K562 (cell line): Measurements from ENCODE around the gene CPHXL2. TPM values are rescaled to one million over a fixed set of nuclear protein-coding genes. Genes with fewer than 3 reads are reported as not detected.

Experiments
- ADNP ChIP-seq: fragments of 200-800 bp; sonication (Bioruptor generic); IDR thresholded peaks from 2 replicates; pipeline ENCODE4 v1.6.1; 2016; ENCODE audit warnings: missing genetic modification characterization, missing compliant biosample characterization
- BRCA1 ChIP-seq, 2 experiments: fragments of 450-650 bp in 1 of 2; sonication (generic) in 1 of 2; formaldehyde crosslinking in 1 of 2; IDR thresholded peaks; 2 replicates each; pipeline versions ENCODE4 v1.5.0 to v1.6.1; 2017 to 2020; ENCODE audit warnings: mild to moderate bottlenecking in 1 of 2, missing genetic modification reagents in 1 of 2
- CEBPB ChIP-seq: fragments of 450-650 bp; IDR thresholded peaks from 2 replicates; pipeline ENCODE4 v1.6.1; 2016; ENCODE audit warnings: missing genetic modification characterization, missing compliant biosample characterization
- ERF ChIP-seq: fragments of 450-650 bp; formaldehyde crosslinking; IDR thresholded peaks from 2 replicates; pipeline ENCODE4 v1.4.0; 2020; ENCODE audit warnings: mild to moderate bottlenecking, mixed read lengths
- FUS ChIP-seq: fragments of 200-400 bp; formaldehyde crosslinking; optimal IDR thresholded peaks from 2 replicates; pipeline ENCODE3; 2017; ENCODE audit warnings: low read depth, low read length
- HEY1 ChIP-seq: fragments of 250-450 bp; sonication (Bioruptor Pico); IDR thresholded peaks from 2 replicates; pipeline ENCODE4 v1.5.0; 2020; ENCODE audit warnings: mild to moderate bottlenecking, moderate library complexity, borderline replicate concordance
- JUND ChIP-seq, 2 experiments: IDR thresholded peaks; 2 replicates in 1 of 2; 3 replicates in 1 of 2; pipeline ENCODE4 v1.6.1; 2011; ENCODE audit warnings: borderline replicate concordance in 2 of 2, low read depth in 2 of 2, low read length in 2 of 2, improper control_type of control experiment in 1 of 2, missing biosample characterization in 1 of 2, missing genetic modification characterization in 1 of 2, missing genetic modification reagents in 1 of 2
- LCOR ChIP-seq: sonication (generic); formaldehyde crosslinking; IDR thresholded peaks from 2 replicates; pipeline ENCODE4 v1.8.0; 2022; ENCODE audit warnings: mild to moderate bottlenecking, missing genetic modification reagents
- MLX ChIP-seq, 2 experiments: fragments of 450-650 bp in 1 of 2; sonication (generic) in 1 of 2; formaldehyde crosslinking; conservative IDR thresholded peaks; 2 replicates each; pipeline versions ENCODE4 v1.4.0 to v1.8.1; 2020 to 2022; ENCODE audit warnings: mild to moderate bottlenecking in 1 of 2, missing genetic modification reagents in 1 of 2
- NR3C1 ChIP-seq: sonication (generic); formaldehyde crosslinking; IDR thresholded peaks from 2 replicates; pipeline ENCODE4 v1.8.1; 2022; ENCODE audit warnings: missing genetic modification reagents
- PHB2 ChIP-seq: fragments of 450-650 bp; IDR thresholded peaks from 2 replicates; pipeline ENCODE4 v1.6.1; 2017; ENCODE audit warnings: low read depth
- POLR2B ChIP-seq: fragments of 450-650 bp; IDR thresholded peaks from 2 replicates; pipeline ENCODE4 v1.6.1; 2018; ENCODE audit warnings: low read depth; ENCODE audit not compliant: partially characterized antibody
- POU5F1 ChIP-seq: fragments of 150-350 bp; IDR thresholded peaks from 2 replicates; pipeline ENCODE4 v1.6.1; 2014; ENCODE audit warnings: borderline replicate concordance, low read length, low read depth, mild to moderate bottlenecking; ENCODE audit not compliant: partially characterized antibody
- TAF7 ChIP-seq: fragments of 450-650 bp; IDR thresholded peaks from 2 replicates; pipeline ENCODE4 v1.6.1; 2016; ENCODE audit warnings: missing genetic modification characterization, missing compliant biosample characterization
- U2AF1 ChIP-seq: fragments of 200-400 bp; formaldehyde crosslinking; optimal IDR thresholded peaks from 2 replicates; pipeline ENCODE3; 2017; ENCODE audit warnings: mild to moderate bottlenecking, low read depth, low read length, moderate library complexity
- ZBTB49 ChIP-seq: sonication (generic); formaldehyde crosslinking; IDR thresholded peaks from 2 replicates; pipeline ENCODE4 v1.8.0; 2022; ENCODE audit warnings: missing genetic modification reagents, mild to moderate bottlenecking, borderline replicate concordance
- ZC3H4 ChIP-seq: sonication (generic); formaldehyde crosslinking; IDR thresholded peaks from 2 replicates; pipeline ENCODE4 v1.9.0; 2021; ENCODE audit warnings: missing genetic modification reagents, borderline replicate concordance
- ZNF12 ChIP-seq: sonication (generic); formaldehyde crosslinking; IDR thresholded peaks from 2 replicates; pipeline ENCODE4 v1.4.0; 2020; ENCODE audit warnings: mild to moderate bottlenecking, missing genetic modification reagents
- ZNF766 ChIP-seq: fragments of 200-800 bp; sonication (Bioruptor generic); conservative IDR thresholded peaks from 2 replicates; pipeline ENCODE4 v1.6.1; 2016; ENCODE audit warnings: missing genetic modification characterization, missing compliant biosample characterization
- polyA plus RNA-seq, 8 experiments: library from polyadenylated mRNA; depleted of rRNA in 4 of 8; stranded (reverse) in 5 of 8; unstranded in 3 of 8; fragments of >200 nt; fragmentation: Nextera tagmentation in 2 of 8; fragmentation: Illumina TruSeq in 1 of 8; extraction: Ambion mirVana in 2 of 8; extraction: Trizol in 1 of 8; gene quantifications; 2 replicates each; pipeline versions ENCODE4 v1.2.1 to v1.2.3, GENCODE V29; 2011 to 2014; ENCODE audit warnings: inconsistent platforms in 1 of 8, missing spikeins in 1 of 8
- total RNA-seq, 7 experiments: library from RNA; depleted of rRNA in 6 of 7; stranded (reverse); fragments of >200 nt in 6 of 7; fragmentation: Illumina TruSeq in 2 of 7; extraction: Trizol in 2 of 7; gene quantifications; 2 replicates each; pipeline versions ENCODE4 v1.2.1 to v1.2.3, GENCODE V29; 2011 to 2021; ENCODE audit warnings: low replicate concordance in 1 of 7
- TF ChIP-seq, protein P1 (sequence below): fragments of 450-650 bp; formaldehyde crosslinking; conservative IDR thresholded peaks from 2 replicates; pipeline ENCODE4 v1.4.0; 2022; ENCODE audit warnings: mild to moderate bottlenecking, missing genetic modification characterization
- TF ChIP-seq, protein P2 (sequence below): fragments of 200-800 bp; sonication (Bioruptor generic); IDR thresholded peaks from 2 replicates; pipeline ENCODE4 v1.6.1; 2017; ENCODE audit warnings: missing genetic modification characterization, missing compliant biosample characterization

The CPHXL2 gene
- total and polyA plus RNA-seq, 9 of the 15 experiments (the other 6 are each of a cell fraction or from before 2014, with no cell fraction given), result not detected

- TF ChIP-seq PHB2 (no peak), MLX (CRISPR knock-in tag; conservative IDR thresholded peaks at IDR 0.05) (no peak), NR3C1 (CRISPR knock-in tag) (no peak), LCOR (peak; percentile 77; the same call in 1 of the 2 replicates), ZBTB49 (CRISPR knock-in tag) (no peak), CEBPB (tag) (no peak), JUND (IDR thresholded peaks at IDR 0.05; ENCODE audit: borderline replicate concordance, low read depth, low read length) (peak; percentile 2; the same call in 1 of the 2 replicates), JUND (tag; IDR thresholded peaks at IDR 0.05; ENCODE audit: borderline replicate concordance, low read depth, low read length) (peak; percentile 10; the same call in 1 of the 3 replicates), BRCA1 (IDR thresholded peaks at IDR 0.05) (no peak), BRCA1 (CRISPR knock-in tag; IDR thresholded peaks at IDR 0.05) (no peak), ZNF766 (no peak), U2AF1 (no peak), ZNF12 (CRISPR knock-in tag) (no peak; the same call in 1 of the 2 replicates), HEY1 (CRISPR knock-in tag) (no peak), FUS (no peak), ADNP (no peak), TAF7 (no peak; the same call in none of the 2 replicates), ERF (no peak), ZC3H4 (no peak), POU5F1 (no peak), POLR2B (peak; percentile 96)
- TF ChIP-seq, protein P1, sequence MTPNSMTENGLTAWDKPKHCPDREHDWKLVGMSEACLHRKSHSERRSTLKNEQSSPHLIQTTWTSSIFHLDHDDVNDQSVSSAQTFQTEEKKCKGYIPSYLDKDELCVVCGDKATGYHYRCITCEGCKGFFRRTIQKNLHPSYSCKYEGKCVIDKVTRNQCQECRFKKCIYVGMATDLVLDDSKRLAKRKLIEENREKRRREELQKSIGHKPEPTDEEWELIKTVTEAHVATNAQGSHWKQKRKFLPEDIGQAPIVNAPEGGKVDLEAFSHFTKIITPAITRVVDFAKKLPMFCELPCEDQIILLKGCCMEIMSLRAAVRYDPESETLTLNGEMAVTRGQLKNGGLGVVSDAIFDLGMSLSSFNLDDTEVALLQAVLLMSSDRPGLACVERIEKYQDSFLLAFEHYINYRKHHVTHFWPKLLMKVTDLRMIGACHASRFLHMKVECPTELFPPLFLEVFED, result no peak
- TF ChIP-seq, protein P2, sequence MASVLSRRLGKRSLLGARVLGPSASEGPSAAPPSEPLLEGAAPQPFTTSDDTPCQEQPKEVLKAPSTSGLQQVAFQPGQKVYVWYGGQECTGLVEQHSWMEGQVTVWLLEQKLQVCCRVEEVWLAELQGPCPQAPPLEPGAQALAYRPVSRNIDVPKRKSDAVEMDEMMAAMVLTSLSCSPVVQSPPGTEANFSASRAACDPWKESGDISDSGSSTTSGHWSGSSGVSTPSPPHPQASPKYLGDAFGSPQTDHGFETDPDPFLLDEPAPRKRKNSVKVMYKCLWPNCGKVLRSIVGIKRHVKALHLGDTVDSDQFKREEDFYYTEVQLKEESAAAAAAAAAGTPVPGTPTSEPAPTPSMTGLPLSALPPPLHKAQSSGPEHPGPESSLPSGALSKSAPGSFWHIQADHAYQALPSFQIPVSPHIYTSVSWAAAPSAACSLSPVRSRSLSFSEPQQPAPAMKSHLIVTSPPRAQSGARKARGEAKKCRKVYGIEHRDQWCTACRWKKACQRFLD (CRISPR knock-in tag), result 0 out of 2 replicates have a peak, but pooled peaks have one; percentile 46
Measured at GRCh38 chr16:75647492-75648264, 29.1 kb downstream of the CPHXL2 start, which contains the start of the genes KARS1 and TERF2IP (continued).
